Naive thymus-derived CD4-positive, alpha-beta T cell (primary cell): ENCODE measurements around the gene THNSL1. TPM values are rescaled to one million over a fixed set of nuclear protein-coding genes. Genes with fewer than 3 reads are reported as not detected.
"Not testable (repeated sequence)": the region's sequence is repeated elsewhere in the genome, so short reads cannot be mapped to it uniquely, and the experiment has no call there.

Source experiments
- ATAC-seq: fragments of 150-1000 bp; cut with Tn5 transposase; 2 replicates; pipeline ENCODE4 v1.10.0; 2021; ENCODE audit warnings: mild to moderate bottlenecking, moderate library complexity
- CTCF ChIA-PET: fragments of 350-600 bp; sonication (Branson Sonifier 250); formaldehyde crosslinking; loops from one replicate; lab custom pipeline; 2021; ENCODE audit warnings: antibody characterized with exemption; lab: Charles Lee
- POLR2A ChIA-PET: fragments of 350-600 bp; sonication (Branson Sonifier 250); formaldehyde crosslinking; loops from one replicate; lab custom pipeline; 2021; ENCODE audit warnings: antibody characterized with exemption, inconsistent platforms; lab: Charles Lee
- DNase-seq, 9 donors: peaks; one replicate each; pipeline versions ENCODE4 v3.0.0 to v3.0.0-alpha.2; 2020 to 2022; ENCODE audit warnings: mixed read lengths in 1 of 9
- H3K27ac ChIP-seq: one replicate; pipeline ENCODE4 v1.7.0; 2013; ENCODE audit warnings: mild to moderate bottlenecking, low read depth, low read length, moderate library complexity
- H3K27me3 ChIP-seq, 2 donors: one replicate each; pipeline ENCODE4 v1.7.0; 2013; ENCODE audit warnings: low read length in 2 of 2, mild to moderate bottlenecking in 2 of 2, moderate library complexity in 2 of 2; ENCODE audit not compliant: control insufficient read depth in 2 of 2, insufficient read depth in 2 of 2
- H3K36me3 ChIP-seq, 3 experiments: 1 replicate in 2 of 3; 2 replicates in 1 of 3; pipeline ENCODE4 v1.7.0; 2013; ENCODE audit warnings: low read length in 3 of 3, mild to moderate bottlenecking in 3 of 3, moderate library complexity in 1 of 3; ENCODE audit not compliant: insufficient read depth in 3 of 3, control insufficient read depth in 2 of 3
- H3K4me1 ChIP-seq, 2 donors: one replicate each; pipeline ENCODE4 v1.7.0; 2013; ENCODE audit warnings: low read length in 2 of 2, mild to moderate bottlenecking in 2 of 2, moderate library complexity in 1 of 2; ENCODE audit not compliant: control insufficient read depth in 2 of 2, insufficient read depth in 2 of 2
- H3K4me3 ChIP-seq: 2 replicates; pipeline ENCODE4 v1.7.0; 2013; ENCODE audit warnings: mild to moderate bottlenecking, low read length
- H3K9me3 ChIP-seq, 3 experiments: 1 replicate in 2 of 3; 2 replicates in 1 of 3; pipeline ENCODE4 v1.7.0; 2013; ENCODE audit warnings: low read length in 3 of 3; ENCODE audit not compliant: control insufficient read depth in 2 of 3
- H3K27ac Mint-ChIP-seq, 9 donors: one replicate each; pipeline ENCODE4 v1.8.0; 2020 to 2022; ENCODE audit warnings: mixed read lengths in 9 of 9, mild to moderate bottlenecking in 8 of 9, moderate library complexity in 5 of 9, inconsistent platforms in 2 of 9
- H3K27me3 Mint-ChIP-seq, 5 donors: one replicate each; pipeline ENCODE4 v1.8.0; 2021 to 2022; ENCODE audit warnings: mixed read lengths in 5 of 5, mild to moderate bottlenecking in 1 of 5
- H3K36me3 Mint-ChIP-seq, 5 donors: one replicate each; pipeline ENCODE4 v1.8.0; 2020 to 2022; ENCODE audit warnings: mixed read lengths in 5 of 5, mild to moderate bottlenecking in 3 of 5, inconsistent platforms in 1 of 5
- H3K4me1 Mint-ChIP-seq, 7 donors: one replicate each; pipeline ENCODE4 v1.8.0; 2020 to 2022; ENCODE audit warnings: mixed read lengths in 7 of 7, mild to moderate bottlenecking in 3 of 7, inconsistent platforms in 1 of 7
- H3K4me3 Mint-ChIP-seq, 10 donors: one replicate each; pipeline ENCODE4 v1.8.0; 2020 to 2022; ENCODE audit warnings: mild to moderate bottlenecking in 10 of 10, mixed read lengths in 10 of 10, moderate library complexity in 6 of 10, inconsistent platforms in 2 of 10
- H3K9me3 Mint-ChIP-seq, 11 donors: one replicate each; pipeline ENCODE4 v1.8.0; 2020 to 2022; ENCODE audit warnings: mixed read lengths in 11 of 11, mild to moderate bottlenecking in 4 of 11, inconsistent platforms in 1 of 11, moderate library complexity in 1 of 11
- intact Hi-C, 2 donors: fragments of 100-400 bp; cut with micrococcal nuclease; formaldehyde crosslinking; loops; one replicate each; pipeline ENCODE4 v1.15.1; 2023
- polyA plus RNA-seq, 2 donors: library from polyadenylated mRNA; unstranded; fragments of 300-500 nt; fragmentation: Illumina TruSeq; gene quantifications; one replicate each; pipeline ENCODE4 v1.2.3, GENCODE V29; 2021
- total RNA-seq, 6 experiments: library from RNA in 5 of 6; stranded (reverse) in 5 of 6; gene quantifications; 1 replicate in 5 of 6; 2 replicates in 1 of 6; pipeline ENCODE4 v1.2.3 and lab custom pipeline; 2021 to 2026

Gene THNSL1, protein sequence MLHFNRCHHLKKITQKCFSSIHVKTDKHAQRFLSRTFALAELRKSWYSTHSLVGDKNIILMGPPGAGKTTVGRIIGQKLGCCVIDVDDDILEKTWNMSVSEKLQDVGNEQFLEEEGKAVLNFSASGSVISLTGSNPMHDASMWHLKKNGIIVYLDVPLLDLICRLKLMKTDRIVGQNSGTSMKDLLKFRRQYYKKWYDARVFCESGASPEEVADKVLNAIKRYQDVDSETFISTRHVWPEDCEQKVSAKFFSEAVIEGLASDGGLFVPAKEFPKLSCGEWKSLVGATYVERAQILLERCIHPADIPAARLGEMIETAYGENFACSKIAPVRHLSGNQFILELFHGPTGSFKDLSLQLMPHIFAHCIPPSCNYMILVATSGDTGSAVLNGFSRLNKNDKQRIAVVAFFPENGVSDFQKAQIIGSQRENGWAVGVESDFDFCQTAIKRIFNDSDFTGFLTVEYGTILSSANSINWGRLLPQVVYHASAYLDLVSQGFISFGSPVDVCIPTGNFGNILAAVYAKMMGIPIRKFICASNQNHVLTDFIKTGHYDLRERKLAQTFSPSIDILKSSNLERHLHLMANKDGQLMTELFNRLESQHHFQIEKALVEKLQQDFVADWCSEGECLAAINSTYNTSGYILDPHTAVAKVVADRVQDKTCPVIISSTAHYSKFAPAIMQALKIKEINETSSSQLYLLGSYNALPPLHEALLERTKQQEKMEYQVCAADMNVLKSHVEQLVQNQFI
- 10 to 100 TPM in 1 of 5 experiments, 1 to 10 TPM in 4; 1.4 to 10.6 (median 2.5) TPM for total RNA-seq
- polyA plus RNA-seq: 10 to 100 TPM in 1 of 2 donors, 1 to 10 TPM in 1; 8.0 to 13.4 TPM
- total RNA-seq (lab: John Stamatoyannopoulos, UW): 4.2 reads per million, percentile 21 among the genes with 10 or more reads in this experiment

- Histone ChIP-seq H3K27me3 (no peaks in the 10 kb centered on the region), H3K4me1 (peaks cover 0 to 8% of the 10 kb centered on the region in 2 donors), H3K9me3 (no peaks in the 10 kb centered on the region), H3K4me3 (peak within 1 kb of the TSS; percentile 76), H3K27ac (peak within 1 kb of the TSS; percentile 82), H3K36me3 (no peaks in the 10 kb centered on the region)
- peaks cover 11 to 43% (median 32%) of the 10 kb centered on the region in 7 donors for H3K4me1 Mint-ChIP-seq
- peaks cover 0 to 7% (median 0%) of the 10 kb centered on the region in 11 donors for H3K9me3 Mint-ChIP-seq
- ChIA-PET CTCF (interaction anchor here (1.0 kb wide), 1 partner anchor 394 kb away, joined by 4 read pairs; no protein-coding TSS in a partner anchor), POLR2A (interaction anchor here (0.7 to 2.1 kb wide), 6 partner anchors 15 to 398 kb away, joined by 3 to 13 read pairs (median 4); partner anchors contain the start of gene PRTFDC1)
- peak within 1 kb of the TSS; percentile 91 to 99 (median 94) for H3K27ac Mint-ChIP-seq
- ATAC-seq: peak; percentile 97
- H3K4me3 Mint-ChIP-seq: peak within 1 kb of the TSS; percentile 87 to 98 (median 90)
- DNase-seq: peak; percentile 90 to 99 (median 96)
- intact Hi-C loops: loop anchor here (1.0 to 10.0 kb wide), 17 partner anchors 46 to 1922 kb away; partner anchors contain the start of genes ABI1 (in 1 of the 2), APBB1IP (in 1 of the 2), MSRB2 (in 1 of the 2) and PRTFDC1 (in 1 of the 2)
- peaks cover 0 to 3% (median 0%) of the 10 kb centered on the region in 5 donors for H3K36me3 Mint-ChIP-seq
- H3K27me3 Mint-ChIP-seq: peaks cover 0 to 10% (median 0%) of the 10 kb centered on the region in 5 donors
Measured at GRCh38 chr10:25016376-25017153, at the start of gene THNSL1. THNSL1 (plus strand) TSS chr10:25016612; CDS start chr10:25023224, 6,612 bp downstream.

- H3K4me3 ChIP-seq: no peak overlapping the region
- H3K27me3 Mint-ChIP-seq: peaks cover 0 to 4% (median 0%) of the 10 kb centered on the region in 5 donors
- no peak overlapping the region for H3K27ac Mint-ChIP-seq
- ChIA-PET POLR2A (no interaction called here), CTCF (interaction anchor here (0.6 to 0.7 kb wide), 2 partner anchors 11 to 14 kb away, joined by 3 read pairs; no protein-coding TSS in a partner anchor)
- H3K27ac ChIP-seq: no peak overlapping the region
- intact Hi-C loops: no loop called here
- ATAC-seq (no peak), DNase-seq (no peak)
- H3K27me3 ChIP-seq: no peaks in the 10 kb centered on the region
- no peaks in the 10 kb centered on the region for H3K9me3 ChIP-seq
- no peaks in the 10 kb centered on the region for H3K9me3 Mint-ChIP-seq
- no peaks in the 10 kb centered on the region for H3K4me1 ChIP-seq
- H3K36me3 ChIP-seq: no peaks in the 10 kb centered on the region
- peaks cover 0 to 3% (median 0%) of the 10 kb centered on the region in 5 donors for H3K36me3 Mint-ChIP-seq
- H3K4me3 Mint-ChIP-seq: no peak overlapping the region
- peaks cover 0 to 3% (median 0%) of the 10 kb centered on the region in 7 donors for H3K4me1 Mint-ChIP-seq
Measured at GRCh38 chr10:24966962-24967481, 49.4 kb upstream of the THNSL1 start.

DNA sequence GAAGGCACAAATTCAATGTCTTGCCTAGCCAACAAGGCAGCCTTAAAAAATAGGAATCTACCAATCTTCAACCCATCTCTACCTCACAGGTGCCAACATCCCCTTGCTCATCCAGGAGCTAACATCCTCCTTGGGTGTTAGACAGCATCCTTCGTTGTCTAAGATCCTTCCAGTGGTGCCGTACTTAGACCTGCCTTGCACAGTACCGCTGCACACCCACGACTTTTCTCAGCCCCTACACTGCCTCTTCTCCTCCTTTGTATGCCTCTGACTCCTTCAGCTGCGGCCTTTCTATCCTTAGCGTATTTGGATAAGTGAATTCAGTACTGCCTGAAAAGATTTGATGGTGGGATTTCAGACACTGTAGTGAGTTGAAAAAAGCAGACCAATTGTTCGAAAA is 48.1 kb upstream of the THNSL1 start:
- Mint-ChIP-seq H3K27me3 (peaks cover 0 to 4% (median 0%) of the 10 kb centered on the region in 5 donors), H3K36me3 (peaks cover 0 to 3% (median 0%) of the 10 kb centered on the region in 5 donors), H3K9me3 (no peaks in the 10 kb centered on the region), H3K4me1 (peaks cover 0 to 3% (median 0%) of the 10 kb centered on the region in 7 donors), H3K27ac (no peak overlapping the region), H3K4me3 (no peak overlapping the region)
- no peaks in the 10 kb centered on the region for H3K9me3 ChIP-seq
- no peak overlapping the region for H3K27ac ChIP-seq
- no peaks in the 10 kb centered on the region for H3K4me1 ChIP-seq
- no peaks in the 10 kb centered on the region for H3K36me3 ChIP-seq
- intact Hi-C loops: no loop called here
- no peaks in the 10 kb centered on the region for H3K27me3 ChIP-seq
- ATAC-seq (no peak), DNase-seq (no peak)
- ChIA-PET POLR2A (no interaction called here), CTCF (no interaction called here)
- no peak overlapping the region for H3K4me3 ChIP-seq

DNA sequence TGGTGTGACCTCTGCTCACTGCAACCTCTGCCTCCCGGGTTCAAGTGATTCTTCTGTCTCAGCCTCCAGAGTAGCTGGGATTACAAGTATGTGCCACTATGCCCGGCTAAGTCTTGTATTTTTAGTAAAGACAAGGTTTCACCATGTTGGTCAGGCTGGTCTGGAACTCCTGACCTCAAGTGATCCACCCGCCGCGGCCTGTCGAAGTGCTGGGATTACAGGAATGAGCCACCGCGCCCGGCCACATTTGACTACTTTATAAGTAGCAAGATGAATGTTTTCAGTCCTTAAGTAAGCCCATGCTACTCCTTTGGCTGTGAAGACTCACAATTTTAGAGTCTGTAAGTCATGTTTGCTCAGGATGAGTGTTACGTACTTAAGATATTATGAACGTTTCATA is 47.5 kb upstream of the THNSL1 start:
- not testable (repeated sequence) for ATAC-seq, H3K4me1 Mint-ChIP-seq

DNA sequence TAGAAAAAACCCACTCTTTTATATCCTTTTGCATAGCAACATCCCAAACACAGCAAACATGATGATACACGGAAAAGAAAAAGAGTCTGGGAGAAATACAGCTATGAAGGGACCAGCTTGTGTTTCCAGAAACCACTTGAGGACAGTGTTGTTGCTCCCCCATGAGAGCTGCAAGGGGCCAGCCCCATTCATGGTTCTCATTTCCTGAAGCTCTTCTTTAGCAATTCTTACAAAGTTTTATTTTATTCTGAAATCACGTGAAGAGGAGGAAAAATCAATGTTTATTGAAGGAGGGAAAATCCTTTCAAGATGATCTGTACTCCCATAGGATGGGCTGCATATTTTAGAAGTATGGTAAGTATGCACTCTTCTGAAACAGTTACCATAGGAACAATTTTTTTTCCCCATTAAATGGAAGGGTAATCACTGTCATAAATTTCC is 46.6 kb upstream of the THNSL1 start:
- no peaks in the 10 kb centered on the region for H3K36me3 ChIP-seq
- no peak overlapping the region for H3K4me3 Mint-ChIP-seq
- ChIA-PET POLR2A (interaction anchor here (0.6 to 1.0 kb wide), 3 partner anchors 15 to 297 kb away, joined by 3 read pairs; no protein-coding TSS in a partner anchor), CTCF (no interaction called here)
- no peaks in the 10 kb centered on the region for H3K4me1 ChIP-seq
- no peaks in the 10 kb centered on the region for H3K9me3 ChIP-seq
- no peak overlapping the region for H3K27ac Mint-ChIP-seq
- H3K27me3 ChIP-seq: no peaks in the 10 kb centered on the region
- H3K27me3 Mint-ChIP-seq: peaks cover 0 to 4% (median 0%) of the 10 kb centered on the region in 5 donors
- H3K4me3 ChIP-seq: no peak overlapping the region
- DNase-seq (no peak), ATAC-seq (no peak)
- intact Hi-C loops: no loop called here
- H3K9me3 Mint-ChIP-seq: no peaks in the 10 kb centered on the region
- H3K36me3 Mint-ChIP-seq: peaks cover 0 to 3% (median 0%) of the 10 kb centered on the region in 5 donors
- no peak overlapping the region for H3K27ac ChIP-seq
- peaks cover 0 to 3% (median 0%) of the 10 kb centered on the region in 7 donors for H3K4me1 Mint-ChIP-seq

More for the DNA sequence above, 47.5 kb upstream of the THNSL1 start:
- DNase-seq, H3K27ac ChIP-seq, CTCF ChIA-PET, H3K36me3 Mint-ChIP-seq, H3K36me3 ChIP-seq, intact Hi-C loops, H3K4me1 ChIP-seq, H3K27me3 Mint-ChIP-seq, H3K27ac Mint-ChIP-seq, H3K9me3 Mint-ChIP-seq, H3K9me3 ChIP-seq, H3K4me3 Mint-ChIP-seq, H3K27me3 ChIP-seq, H3K4me3 ChIP-seq: not testable (repeated sequence)
- POLR2A ChIA-PET: interaction anchor here (0.6 to 1.0 kb wide), 2 partner anchors 14 to 59 kb away, joined by 3 read pairs; no protein-coding TSS in a partner anchor
